Skeletal muscle tissue (tissue), 4 donors: Measurements from ENCODE around the gene ZNF565. TPM values are rescaled to one million over a fixed set of nuclear protein-coding genes. Genes with fewer than 3 reads are reported as not detected.
"Not testable (repeated sequence)": the region's sequence is repeated elsewhere in the genome, so short reads cannot be mapped to it uniquely, and the experiment has no call there.

Source experiments
- H3K27ac ChIP-seq: one replicate; pipeline ENCODE4 v1.7.0; 2013; ENCODE audit warnings: mild to moderate bottlenecking, low read depth, low read length, inconsistent platforms
- H3K27me3 ChIP-seq, 3 donors: one replicate each; pipeline ENCODE4 v1.7.0; 2013; ENCODE audit warnings: low read length in 3 of 3; ENCODE audit not compliant: control insufficient read depth in 3 of 3, insufficient read depth in 3 of 3
- H3K36me3 ChIP-seq, 3 donors: one replicate each; pipeline ENCODE4 v1.7.0; 2013; ENCODE audit warnings: low read length in 3 of 3; ENCODE audit not compliant: control insufficient read depth in 3 of 3, insufficient read depth in 3 of 3
- H3K4me1 ChIP-seq, 3 donors: one replicate each; pipeline ENCODE4 v1.7.0; 2013; ENCODE audit warnings: low read length in 3 of 3, mild to moderate bottlenecking in 3 of 3; ENCODE audit not compliant: control insufficient read depth in 3 of 3, insufficient read depth in 3 of 3
- H3K4me3 ChIP-seq, 3 donors: one replicate each; pipeline ENCODE4 v1.7.0; 2013; ENCODE audit warnings: low read length in 3 of 3
- H3K9ac ChIP-seq, 3 donors: one replicate each; pipeline ENCODE4 v1.7.0; 2013; ENCODE audit warnings: low read length in 3 of 3, mild to moderate bottlenecking in 3 of 3, moderate library complexity in 2 of 3, low read depth in 1 of 3
- H3K9me3 ChIP-seq, 3 donors: one replicate each; pipeline ENCODE4 v1.7.0; 2013; ENCODE audit warnings: low read length in 3 of 3; ENCODE audit not compliant: control insufficient read depth in 3 of 3
- total RNA-seq: library from RNA; depleted of rRNA; stranded (reverse); fragments of >200 nt; gene quantifications from one replicate; pipeline ENCODE4 v1.2.3, GENCODE V29; 2014
- donor health status: Osteomylitis.

The ZNF565 gene
- total RNA-seq, 1 donor from 2014 or later, result 9.4 TPM

- no peak overlapping the region for H3K4me3 ChIP-seq
- H3K27me3 ChIP-seq, result no peaks in the 10 kb centered on the region
- peaks cover 6 to 11% (median 7%) of the 10 kb centered on the region in 3 donors for H3K36me3 ChIP-seq
- H3K27ac ChIP-seq, result peak overlapping the region; percentile 77
- H3K4me1 ChIP-seq, result peaks cover 0 to 15% (median 6%) of the 10 kb centered on the region in 3 donors
- no peaks in the 10 kb centered on the region for H3K9me3 ChIP-seq
- H3K9ac ChIP-seq, result no peak overlapping the region
Measured at GRCh38 chr19:36183245-36183628, 31.2 kb downstream of the ZNF565 start.

GRCh38 chr19:36182612-36183244 lies 31.7 kb downstream of the ZNF565 start:
- H3K4me1 ChIP-seq, result peaks cover 0 to 15% (median 6%) of the 10 kb centered on the region in 3 donors
- no peak overlapping the region for H3K9ac ChIP-seq
- H3K9me3 ChIP-seq, result no peaks in the 10 kb centered on the region
- peaks cover 6 to 11% (median 7%) of the 10 kb centered on the region in 3 donors for H3K36me3 ChIP-seq
- no peak overlapping the region for H3K4me3 ChIP-seq
- H3K27me3 ChIP-seq, result no peaks in the 10 kb centered on the region
- peak overlapping the region; percentile 77 for H3K27ac ChIP-seq

- not testable (repeated sequence) for H3K27me3 ChIP-seq, H3K27ac ChIP-seq, H3K9me3 ChIP-seq, H3K4me3 ChIP-seq, H3K9ac ChIP-seq
- Histone ChIP-seq H3K36me3 (peaks cover 6 to 11% (median 7%) of the 10 kb centered on the region in 3 donors), H3K4me1 (peaks cover 0 to 15% (median 6%) of the 10 kb centered on the region in 3 donors)
Measured at GRCh38 chr19:36179077-36179476, 35.4 kb downstream of the ZNF565 start.

GRCh38 chr19:36173846-36174245 lies 40.6 kb downstream of the ZNF565 start:
- H3K27ac ChIP-seq, H3K9ac ChIP-seq, H3K27me3 ChIP-seq, H3K4me3 ChIP-seq, H3K9me3 ChIP-seq, H3K36me3 ChIP-seq: not testable (repeated sequence)
- H3K4me1 ChIP-seq, result peaks cover 9 to 13% (median 12%) of the 10 kb centered on the region in 3 donors

- H3K9ac ChIP-seq, result no peak overlapping the region
- H3K9me3 ChIP-seq, result no peaks in the 10 kb centered on the region
- H3K27me3 ChIP-seq, result no peaks in the 10 kb centered on the region
- H3K27ac ChIP-seq, result no peak overlapping the region
- H3K36me3 ChIP-seq, result no peaks in the 10 kb centered on the region
- H3K4me1 ChIP-seq, result peaks cover 10 to 13% (median 12%) of the 10 kb centered on the region in 3 donors
- H3K4me3 ChIP-seq, result no peak overlapping the region
Measured at GRCh38 chr19:36172852-36173251, 41.6 kb downstream of the ZNF565 start.

GRCh38 chr19:36169084-36169760 lies 45.2 kb downstream of the ZNF565 start:
- Histone ChIP-seq H3K27me3 (no peaks in the 10 kb centered on the region), H3K9ac (peak overlapping the region; percentile 4 to 32 (median 30)), H3K4me1 (peaks cover 10 to 13% (median 12%) of the 10 kb centered on the region in 3 donors), H3K9me3 (no peaks in the 10 kb centered on the region), H3K4me3 (peak overlapping the region in 1 of 3 donors; percentile 22), H3K27ac (peak overlapping the region; percentile 79), H3K36me3 (no peaks in the 10 kb centered on the region)

- Histone ChIP-seq H3K36me3 (peaks cover 5 to 6% (median 5%) of the 10 kb centered on the region in 3 donors), H3K9ac (no peak overlapping the region), H3K27me3 (no peaks in the 10 kb centered on the region), H3K27ac (no peak overlapping the region), H3K4me3 (no peak overlapping the region), H3K4me1 (peaks cover 0 to under 1% (median 0%) of the 10 kb centered on the region in 3 donors), H3K9me3 (no peaks in the 10 kb centered on the region)
Measured at GRCh38 chr19:36163813-36164212, 50.7 kb downstream of the ZNF565 start.

GRCh38 chr19:36160821-36161596 lies 53.5 kb downstream of the ZNF565 start:
- Histone ChIP-seq H3K9ac (no peak overlapping the region), H3K36me3 (peaks cover 5 to 6% (median 5%) of the 10 kb centered on the region in 3 donors), H3K4me1 (no peaks in the 10 kb centered on the region), H3K27me3 (no peaks in the 10 kb centered on the region), H3K4me3 (no peak overlapping the region), H3K9me3 (no peaks in the 10 kb centered on the region), H3K27ac (no peak overlapping the region)

- H3K27ac ChIP-seq, result peak overlapping the region; percentile 100
- H3K4me3 ChIP-seq, result peak overlapping the region; percentile 75 to 89 (median 88)
- H3K4me1 ChIP-seq, result peaks cover 27 to 33% (median 29%) of the 10 kb centered on the region in 3 donors
- no peaks in the 10 kb centered on the region for H3K27me3 ChIP-seq
- H3K36me3 ChIP-seq, result peaks cover 22 to 27% (median 22%) of the 10 kb centered on the region in 3 donors
- no peaks in the 10 kb centered on the region for H3K9me3 ChIP-seq
- peak overlapping the region; percentile 98 to 100 (median 99) for H3K9ac ChIP-seq
Measured at GRCh38 chr19:36153126-36153525, 61.3 kb downstream of the ZNF565 start.
